SK-N-MC (cell line): Measurements from ENCODE around the gene R3HDM2.
"Not testable (repeated sequence)": the region's sequence is repeated elsewhere in the genome, so short reads cannot be mapped to it uniquely, and the experiment has no call there.

Experiments
- DNase-seq: peaks from one replicate; pipeline ENCODE4 v3.0.0-alpha.2; 2011; ENCODE audit warnings: low read depth, low spot score
- H3K27ac ChIP-seq: fragments of 200-600 bp; sonication (generic); 2 replicates; pipeline ENCODE4 v1.5.1; 2016; ENCODE audit warnings: mixed run types
- H3K36me3 ChIP-seq: fragments of 200-600 bp; sonication (generic); 2 replicates; pipeline ENCODE4 v1.6.1; 2017; ENCODE audit warnings: antibody characterized with exemption, low read length, mixed read lengths; ENCODE audit not compliant: insufficient read depth
- H3K4me3 ChIP-seq: fragments of 200-600 bp; sonication (generic); 2 replicates; pipeline ENCODE4 v1.5.1; 2016
- H3K9ac ChIP-seq: fragments of 200-600 bp; sonication (generic); 2 replicates; pipeline ENCODE4 v1.8.0; 2017; ENCODE audit warnings: mixed run types, mixed read lengths; ENCODE audit not compliant: insufficient read length
- H3K9me3 ChIP-seq: fragments of 200-600 bp; sonication (generic); 2 replicates; pipeline ENCODE4 v1.6.1; 2017; ENCODE audit warnings: low read depth, mild to moderate bottlenecking, antibody characterized with exemption, low read length, moderate library complexity, mixed read lengths
- EZH2 ChIP-seq: fragments of 200-600 bp; sonication (generic); IDR thresholded peaks from one replicate; pipeline ENCODE4 v1.6.1; 2017; ENCODE audit warnings: antibody characterized with exemption
- FOXP2 ChIP-seq: optimal IDR thresholded peaks from 2 replicates; pipeline ENCODE3; 2011; ENCODE audit warnings: mild to moderate bottlenecking, moderate library complexity; ENCODE audit not compliant: insufficient read depth; ENCODE audit errors: extremely low read length, control extremely low read depth
- POLR2AphosphoS5 ChIP-seq: IDR thresholded peaks from 2 replicates; pipeline ENCODE4 v1.6.1; 2012; ENCODE audit warnings: mild to moderate bottlenecking, low read depth, low read length, borderline replicate concordance

The R3HDM2 gene

DNA sequence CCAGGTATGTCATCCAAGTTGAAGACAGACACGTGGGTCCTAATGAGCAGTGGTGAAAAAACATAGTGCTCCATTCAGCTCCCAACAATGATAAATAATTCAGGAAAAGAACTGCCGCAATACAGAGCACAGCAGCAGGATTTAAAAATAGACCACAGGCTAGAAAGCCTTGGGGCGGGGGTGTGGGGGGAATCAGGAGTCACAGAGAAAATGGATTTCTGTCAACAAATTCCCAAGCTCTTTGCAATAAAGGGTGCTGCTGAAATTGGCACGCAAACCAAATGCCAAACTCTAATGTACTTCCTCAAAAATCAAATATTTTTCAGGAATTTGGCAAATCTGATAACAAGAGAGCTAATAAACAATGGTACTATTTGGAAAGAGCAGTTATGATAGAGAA is 58.6 kb downstream of the R3HDM2 start:
- Histone ChIP-seq H3K9ac (no peak overlapping the region), H3K4me3 (no peak overlapping the region), H3K9me3 (peaks cover 4% of the 10 kb centered on the region; the same call in 1 of the 2 replicates), H3K27ac (peak overlapping the region; percentile 64), H3K36me3 (peaks cover 10% of the 10 kb centered on the region; the same call in 1 of the 2 replicates)
- DNase-seq: no peak
- no peak for TF ChIP-seq FOXP2
- no peak for TF ChIP-seq EZH2
- no peak for TF ChIP-seq POLR2AphosphoS5

DNA sequence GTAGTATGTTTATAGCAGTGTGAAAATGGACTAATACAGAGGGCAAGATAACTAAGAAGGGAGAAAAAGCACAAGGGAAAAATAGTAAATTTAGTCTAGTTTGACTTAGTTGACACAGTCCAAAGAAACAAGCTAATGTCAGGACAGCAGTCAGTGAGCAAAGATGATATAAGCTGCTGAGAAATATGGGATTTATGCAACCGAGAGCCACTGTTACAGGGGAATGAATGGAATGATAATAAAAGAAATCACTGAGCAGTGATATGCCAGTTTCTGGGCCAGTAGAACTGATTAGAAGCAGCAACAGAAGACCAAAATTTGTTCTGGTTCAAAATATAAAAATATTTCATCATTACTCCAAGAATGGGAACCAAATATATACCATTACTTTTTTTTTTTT is 60.1 kb downstream of the R3HDM2 start:
- H3K9me3 ChIP-seq: peaks cover 7% of the 10 kb centered on the region; the same call in 1 of the 2 replicates
- H3K4me3 ChIP-seq: no peak overlapping the region
- no peak overlapping the region for H3K27ac ChIP-seq
- H3K9ac ChIP-seq: no peak overlapping the region
- peaks cover 18% of the 10 kb centered on the region; the same call in 1 of the 2 replicates for H3K36me3 ChIP-seq
- no peak for DNase-seq
- TF ChIP-seq EZH2: no peak
- TF ChIP-seq FOXP2: no peak
- no peak for TF ChIP-seq POLR2AphosphoS5

DNA sequence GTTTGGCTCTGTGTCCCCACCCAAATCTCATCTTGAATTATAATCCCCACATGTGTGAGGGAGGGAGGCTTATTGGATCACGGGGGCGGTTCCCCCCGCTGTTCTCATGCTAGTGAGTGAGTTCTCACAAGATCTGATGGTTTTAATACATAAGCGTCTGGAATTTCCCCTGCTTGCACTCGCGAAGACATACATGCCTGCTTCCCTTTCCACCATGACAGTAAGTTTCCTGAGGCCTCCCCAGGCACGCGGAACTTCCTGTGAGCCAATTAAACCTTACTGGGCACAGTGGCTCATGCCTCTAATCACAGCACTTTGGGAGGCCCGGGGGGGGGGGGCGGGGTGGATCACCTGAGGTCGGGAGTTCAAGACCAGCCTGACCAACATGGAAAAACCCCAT is 60.8 kb downstream of the R3HDM2 start:
- TF ChIP-seq FOXP2 (no peak), POLR2AphosphoS5 (no peak), EZH2 (no peak)
- DNase-seq: no peak
- peaks cover 18% of the 10 kb centered on the region; the same call in 1 of the 2 replicates for H3K36me3 ChIP-seq
- peaks cover 7% of the 10 kb centered on the region; the same call in 1 of the 2 replicates for H3K9me3 ChIP-seq
- H3K4me3 ChIP-seq: no peak overlapping the region
- no peak overlapping the region for H3K9ac ChIP-seq
- no peak overlapping the region for H3K27ac ChIP-seq

DNA sequence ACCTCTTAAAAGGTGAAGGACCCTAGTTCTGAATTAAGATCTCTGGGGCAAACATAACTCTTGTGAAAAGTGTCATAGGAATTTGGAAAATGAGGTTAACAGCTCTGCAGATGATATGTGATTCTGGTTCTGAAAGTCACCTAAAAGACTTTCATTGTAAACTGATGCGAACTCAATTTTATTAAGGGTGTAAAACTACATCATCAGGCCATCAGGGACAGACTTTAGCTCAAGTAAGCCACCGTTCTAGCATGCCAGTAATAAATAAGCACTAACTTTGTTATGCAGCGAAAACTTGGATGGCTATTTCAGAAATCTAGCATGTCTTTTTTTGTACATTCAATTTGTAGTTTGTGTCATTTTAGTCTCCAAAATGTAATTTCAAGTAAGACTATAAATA is 61.6 kb downstream of the R3HDM2 start:
- H3K36me3 ChIP-seq: peaks cover 18% of the 10 kb centered on the region; the same call in 1 of the 2 replicates
- TF ChIP-seq EZH2 (no peak), FOXP2 (no peak), POLR2AphosphoS5 (no peak)

DNA sequence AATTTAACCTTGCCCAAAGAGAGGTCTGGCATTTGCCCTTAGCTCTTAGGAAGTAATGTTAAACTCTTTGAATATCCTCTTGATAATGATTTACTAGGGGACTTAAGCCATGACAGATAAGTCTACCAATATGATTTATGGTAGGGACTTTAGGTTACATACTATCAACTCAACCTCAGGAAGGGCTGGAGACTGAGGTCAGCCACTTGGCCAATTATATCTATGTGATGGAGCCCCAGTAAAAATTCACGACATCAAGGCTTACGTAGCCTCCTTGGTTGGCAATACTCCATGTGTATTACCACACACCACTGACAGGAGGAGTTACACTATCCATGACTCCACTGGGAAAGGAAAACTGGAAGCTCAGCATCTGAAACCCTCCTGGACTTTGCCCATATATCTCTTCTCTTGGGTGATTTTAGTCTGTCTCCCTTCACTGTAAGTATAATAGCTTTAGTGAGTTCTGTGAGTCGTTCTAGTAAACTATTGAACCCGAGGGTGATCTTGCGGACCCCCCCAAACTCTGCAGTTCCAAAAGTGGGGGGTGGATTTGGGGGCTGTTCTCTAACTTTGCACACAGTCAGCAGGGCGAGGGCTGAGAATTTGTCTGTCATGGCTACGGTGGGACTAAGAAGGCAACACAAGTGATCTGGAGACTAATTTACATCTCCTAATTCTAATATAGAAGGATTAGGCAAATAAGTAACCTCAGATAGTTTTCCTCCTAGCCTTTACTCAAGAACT is 62.3 kb downstream of the R3HDM2 start:
- Histone ChIP-seq H3K36me3 (peaks cover 18% of the 10 kb centered on the region; the same call in 1 of the 2 replicates), H3K4me3 (no peak overlapping the region), H3K9ac (no peak overlapping the region), H3K9me3 (peaks cover 7% of the 10 kb centered on the region; the same call in 1 of the 2 replicates), H3K27ac (no peak overlapping the region)
- no peak for DNase-seq
- TF ChIP-seq EZH2 (no peak), FOXP2 (no peak), POLR2AphosphoS5 (no peak)

More for the DNA sequence above, 61.6 kb downstream of the R3HDM2 start:
- no peak overlapping the region for H3K4me3 ChIP-seq
- H3K9ac ChIP-seq: no peak overlapping the region
- no peak for DNase-seq
- no peak overlapping the region for H3K27ac ChIP-seq
- H3K9me3 ChIP-seq: peaks cover 7% of the 10 kb centered on the region; the same call in 1 of the 2 replicates

DNA sequence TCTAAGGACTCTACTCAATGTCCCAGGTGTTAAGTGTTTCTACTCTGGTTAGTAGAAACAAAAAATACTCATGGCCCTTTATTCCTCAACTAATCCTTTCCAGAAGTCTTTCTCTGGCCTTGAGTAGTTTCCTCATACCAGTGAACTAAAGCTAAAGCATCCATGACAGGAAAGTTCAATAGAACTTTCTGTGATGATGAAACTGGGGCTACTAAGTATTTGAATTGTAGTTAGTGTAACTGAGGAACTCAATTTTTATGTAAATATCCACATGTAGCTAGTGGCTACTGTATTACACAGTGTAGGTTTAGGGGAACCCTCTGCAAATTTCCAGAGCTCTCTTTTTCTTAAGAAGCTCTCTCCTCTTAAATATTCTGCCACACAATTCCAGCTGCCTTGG is 63.7 kb downstream of the R3HDM2 start:
- Histone ChIP-seq H3K9ac (no peak overlapping the region), H3K27ac (no peak overlapping the region), H3K36me3 (peaks cover 18% of the 10 kb centered on the region; the same call in 1 of the 2 replicates), H3K9me3 (peaks cover 7% of the 10 kb centered on the region; the same call in 1 of the 2 replicates), H3K4me3 (no peak overlapping the region)
- TF ChIP-seq POLR2AphosphoS5 (no peak), EZH2 (no peak), FOXP2 (no peak)
- no peak for DNase-seq

DNA sequence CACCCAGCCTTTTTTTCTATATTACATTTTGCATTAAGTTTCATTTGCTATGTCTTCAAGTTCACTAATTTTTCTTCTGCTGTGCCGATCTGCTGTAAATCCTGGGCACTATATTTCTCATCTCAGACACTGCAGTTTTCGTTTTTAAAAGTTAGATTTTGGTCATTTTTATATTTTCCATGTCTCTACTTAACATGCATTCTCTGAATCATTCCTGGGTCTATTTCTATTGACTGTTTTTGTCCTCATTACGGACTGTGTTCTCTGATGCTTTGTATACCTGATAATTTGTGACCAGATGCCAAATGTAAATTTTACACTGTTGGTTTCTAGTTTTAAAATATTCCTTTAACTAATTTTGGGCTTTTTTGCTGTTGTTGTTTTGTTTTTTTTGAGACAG is 64.5 kb downstream of the R3HDM2 start:
- Histone ChIP-seq H3K9ac (no peak overlapping the region), H3K36me3 (peaks cover 18% of the 10 kb centered on the region; the same call in 1 of the 2 replicates), H3K9me3 (peaks cover 7% of the 10 kb centered on the region; the same call in 1 of the 2 replicates), H3K4me3 (no peak overlapping the region), H3K27ac (no peak overlapping the region)
- no peak for DNase-seq
- TF ChIP-seq FOXP2 (no peak), EZH2 (no peak), POLR2AphosphoS5 (no peak)

DNA sequence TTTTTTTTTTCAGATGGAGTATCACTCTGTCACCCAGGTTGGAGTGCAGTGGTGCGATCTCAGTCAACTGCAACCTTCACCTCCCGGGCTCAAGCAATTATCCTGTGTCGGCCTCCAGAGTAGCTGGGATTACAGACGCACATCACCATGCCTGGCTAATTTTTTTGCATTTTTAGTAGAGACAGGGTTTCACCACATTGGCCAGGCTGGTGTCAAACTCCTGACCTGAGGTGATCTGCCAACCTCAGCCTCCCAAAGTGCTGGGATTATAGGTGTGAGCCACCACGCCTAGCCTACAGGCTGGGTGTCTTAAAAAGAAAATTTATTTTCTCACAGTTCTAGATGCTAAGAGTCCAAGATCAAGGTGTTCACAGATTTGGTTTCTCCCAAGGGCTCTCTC is 66.7 kb downstream of the R3HDM2 start:
- DNase-seq, H3K9me3 ChIP-seq, H3K9ac ChIP-seq, H3K27ac ChIP-seq, H3K4me3 ChIP-seq: not testable (repeated sequence)
- peaks cover 18% of the 10 kb centered on the region; the same call in 1 of the 2 replicates for H3K36me3 ChIP-seq
